NCI-H82 treated with DMSO at 0.1 percent for 48 hours (cell line): Measurements from ENCODE around the gene UNC93B1.
A peak's percentile ranks its signal among the peaks of the same experiment; 100 is the strongest.

Source experiments
- DNase-seq: peaks from one replicate; lab custom pipeline; 2025; ENCODE audit not compliant: unreplicated experiment; lab: John Stamatoyannopoulos, UW

UNC93B1 gene

DNA sequence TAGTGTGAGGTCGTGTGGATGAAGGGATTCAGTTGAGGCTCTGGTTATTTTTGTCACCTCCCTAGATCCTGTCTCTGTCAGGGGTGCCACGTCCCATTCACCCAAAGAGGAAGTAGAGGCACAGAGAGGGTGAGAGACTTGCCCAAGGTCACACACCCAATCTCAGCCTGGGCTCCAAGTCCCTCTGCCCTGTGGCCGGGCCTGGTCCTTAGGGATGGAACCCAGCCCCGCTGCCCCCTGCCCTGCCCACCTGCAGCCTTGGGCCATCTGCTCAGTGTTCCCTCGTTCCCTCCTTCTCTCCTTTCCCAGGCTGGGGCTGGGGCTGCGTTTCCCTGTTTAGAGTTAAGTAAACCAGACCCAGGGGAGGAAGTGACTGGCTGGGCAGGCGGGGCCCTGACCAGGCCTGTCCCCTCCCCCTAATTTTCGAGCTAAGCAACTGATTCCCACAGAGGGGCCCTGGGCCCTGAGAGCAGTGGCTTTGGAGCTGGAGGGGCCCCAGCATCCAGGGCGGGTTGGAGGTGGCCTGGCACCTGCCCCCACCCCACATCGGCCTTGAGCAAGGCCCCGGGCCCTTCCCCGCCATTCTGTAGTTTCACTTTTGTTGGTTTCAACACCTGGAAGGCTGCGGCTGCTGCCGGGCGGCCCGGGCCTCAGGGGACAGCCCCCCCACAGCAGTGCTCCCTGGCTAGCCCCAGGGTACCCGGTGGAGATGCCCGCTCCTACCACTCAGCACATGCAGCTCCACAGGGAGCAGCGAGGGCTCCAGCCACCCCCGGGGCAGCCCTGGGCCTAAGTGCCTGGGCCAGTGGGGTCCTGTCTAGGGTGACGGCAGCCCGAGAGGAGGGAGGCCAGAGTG, 36.4 kb upstream of the UNC93B1 start:
- DNase-seq, result no peak

DNA sequence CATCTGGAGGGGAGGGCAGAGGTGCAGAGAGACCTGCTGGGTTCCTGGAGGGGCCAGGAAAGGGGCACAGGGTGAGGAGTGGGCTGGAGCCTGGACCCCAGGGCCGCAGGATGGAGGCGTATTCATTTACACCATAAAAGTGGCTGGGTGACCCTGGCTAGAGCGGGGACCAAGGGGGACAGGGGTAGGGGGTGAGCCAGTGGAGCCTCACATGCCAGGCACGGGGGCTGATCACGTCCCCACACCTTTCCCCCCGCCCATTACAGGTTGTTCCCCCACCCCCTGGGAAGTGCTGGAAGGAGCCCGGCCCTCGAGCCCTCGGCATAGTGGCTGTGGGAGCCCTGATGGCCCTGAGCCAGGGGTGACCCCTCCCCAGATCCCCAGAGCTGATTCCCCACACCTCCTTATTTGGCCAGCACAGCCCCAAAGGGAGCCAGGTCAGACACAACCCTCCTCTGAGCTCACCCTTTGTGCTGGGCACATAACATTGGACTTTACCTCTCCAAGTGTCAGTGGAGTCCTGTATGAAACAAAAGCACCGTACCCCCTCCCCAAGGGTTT, 35.7 kb upstream of the UNC93B1 start:
- DNase-seq, result no peak

- no peak for DNase-seq
Observed at GRCh38 chr11:68038718-68039525, 35.0 kb upstream of the UNC93B1 start, which contains the start of gene TCIRG1. Gene TCIRG1, plus strand, starts transcription at chr11:68039025. Its CDS starts 2,247 bp downstream, at chr11:68041272.

DNA sequence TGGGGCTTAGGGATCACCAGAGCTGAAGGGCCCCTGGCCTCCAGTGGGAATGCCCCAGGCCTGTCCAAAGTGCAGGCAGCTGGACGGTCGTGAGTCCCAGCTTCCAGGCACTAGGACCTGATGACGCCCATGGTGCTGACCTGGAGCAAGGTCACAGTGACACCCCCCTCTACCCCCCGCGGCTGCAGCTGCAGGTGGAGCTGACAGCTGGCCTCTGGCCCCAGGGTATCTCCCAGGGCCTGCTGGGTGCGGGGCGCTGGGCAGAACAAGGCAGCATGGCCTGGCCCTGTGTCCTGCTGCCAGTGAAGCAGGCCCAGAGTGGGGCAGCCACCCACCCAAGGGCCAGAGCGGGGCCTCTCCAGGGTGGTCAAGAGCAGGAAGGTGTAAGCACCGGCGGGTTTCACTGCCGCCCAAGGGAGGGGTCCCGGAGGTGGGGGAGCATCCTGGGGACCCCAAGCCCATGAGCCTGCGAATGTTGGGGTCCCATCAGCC, 34.4 kb upstream of the UNC93B1 start:
- no peak for DNase-seq

GRCh38 chr11:68037411-68038225, 33.7 kb upstream of the UNC93B1 start:
- DNase-seq, result no peak

- DNase-seq, result no peak
Observed at GRCh38 chr11:68036717-68037239, 32.9 kb upstream of the UNC93B1 start.

DNA sequence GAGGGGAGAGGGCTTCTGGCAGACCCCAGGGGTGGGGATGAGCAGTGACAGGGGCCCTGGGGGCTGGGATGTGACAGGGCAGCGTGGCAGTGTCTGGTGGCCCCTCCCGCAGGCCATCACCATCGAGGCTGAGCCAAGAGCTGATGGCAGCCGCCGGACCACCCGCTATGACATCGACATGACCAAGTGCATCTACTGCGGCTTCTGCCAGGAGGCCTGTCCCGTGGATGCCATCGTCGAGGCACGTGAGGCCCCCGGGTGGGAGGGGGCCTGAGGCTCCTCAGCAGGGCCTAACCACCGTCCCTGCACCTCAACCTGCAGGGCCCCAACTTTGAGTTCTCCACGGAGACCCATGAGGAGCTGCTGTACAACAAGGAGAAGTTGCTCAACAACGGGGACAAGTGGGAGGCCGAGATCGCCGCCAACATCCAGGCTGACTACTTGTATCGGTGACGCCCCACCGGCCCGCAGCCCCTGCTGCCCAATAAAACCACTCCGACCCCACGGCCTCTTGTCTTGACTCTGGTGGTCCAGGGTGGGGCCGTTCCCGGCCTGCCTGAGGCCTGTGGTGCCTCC, 32.3 kb upstream of the UNC93B1 start:
- no peak for DNase-seq

GRCh38 chr11:68035266-68035876, 31.5 kb upstream of the UNC93B1 start:
- no peak for DNase-seq

DNA sequence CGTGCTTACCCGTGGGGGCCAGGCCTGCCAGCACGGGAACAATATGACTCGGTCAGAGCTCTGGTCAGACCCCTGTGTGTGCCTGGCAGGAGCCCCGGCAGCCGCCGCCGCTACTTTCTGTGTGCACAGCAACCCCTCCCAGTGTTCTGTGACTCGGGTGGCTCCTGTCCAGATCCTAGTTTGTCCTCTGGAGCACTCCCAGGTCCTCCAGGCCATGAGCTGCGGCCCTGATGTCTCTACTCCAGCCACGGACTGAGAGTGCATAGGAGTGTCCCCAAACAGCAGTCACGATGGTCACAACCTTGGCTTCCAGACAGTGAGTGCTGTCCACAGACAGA, 29.8 kb upstream of the UNC93B1 start:
- DNase-seq, result no peak

- DNase-seq, result no peak
Observed at GRCh38 chr11:68032997-68033707, 29.3 kb upstream of the UNC93B1 start.

DNA sequence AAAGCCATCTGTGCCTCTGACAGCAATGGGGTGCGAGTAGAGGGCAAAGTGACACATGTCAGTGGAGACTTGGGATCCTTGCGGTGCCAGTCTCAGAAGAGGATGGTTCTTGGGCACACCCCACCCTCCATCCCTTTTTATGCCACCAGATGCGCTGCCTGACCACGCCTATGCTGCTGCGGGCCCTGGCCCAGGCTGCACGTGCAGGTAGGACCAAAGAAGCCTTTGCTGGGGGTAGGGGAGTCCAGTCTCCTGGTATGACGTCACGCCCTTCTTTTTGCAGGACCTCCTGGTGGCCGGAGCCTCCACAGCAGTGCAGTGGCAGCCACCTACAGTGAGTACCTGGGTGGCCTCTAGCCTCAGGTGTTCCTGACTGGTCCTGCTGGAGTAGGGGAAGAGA, 28.1 kb upstream of the UNC93B1 start:
- no peak for DNase-seq

GRCh38 chr11:68031144-68031464, 27.2 kb upstream of the UNC93B1 start:
- no peak for DNase-seq

- DNase-seq, result peak; percentile 97
Observed at GRCh38 chr11:68030318-68031143, 26.6 kb upstream of the UNC93B1 start, which contains the start of gene NDUFS8. Gene NDUFS8, plus strand, starts transcription at chr11:68030681. Its CDS starts 1,471 bp downstream, at chr11:68032152.

- no peak for DNase-seq
Observed at GRCh38 chr11:68028802-68029545, 25.1 kb upstream of the UNC93B1 start.

DNA sequence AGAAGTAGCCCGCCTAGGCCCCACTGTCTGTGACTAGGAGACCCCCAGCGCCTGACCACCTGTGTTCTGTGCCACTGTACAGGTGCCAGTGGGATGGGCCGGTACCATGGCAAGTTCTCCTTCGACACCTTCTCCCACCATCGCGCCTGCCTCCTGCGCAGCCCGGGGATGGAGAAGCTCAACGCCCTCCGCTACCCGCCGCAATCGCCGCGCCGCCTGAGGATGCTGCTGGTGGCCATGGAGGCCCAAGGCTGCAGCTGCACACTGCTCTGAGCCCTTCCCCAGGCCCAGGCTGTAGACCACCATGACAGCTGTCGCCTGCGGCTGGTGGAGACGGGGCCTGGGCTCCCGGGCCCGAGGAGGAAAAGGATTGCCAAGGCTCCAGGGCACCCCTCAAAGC, 23.8 kb upstream of the UNC93B1 start:
- DNase-seq, result no peak

DNA sequence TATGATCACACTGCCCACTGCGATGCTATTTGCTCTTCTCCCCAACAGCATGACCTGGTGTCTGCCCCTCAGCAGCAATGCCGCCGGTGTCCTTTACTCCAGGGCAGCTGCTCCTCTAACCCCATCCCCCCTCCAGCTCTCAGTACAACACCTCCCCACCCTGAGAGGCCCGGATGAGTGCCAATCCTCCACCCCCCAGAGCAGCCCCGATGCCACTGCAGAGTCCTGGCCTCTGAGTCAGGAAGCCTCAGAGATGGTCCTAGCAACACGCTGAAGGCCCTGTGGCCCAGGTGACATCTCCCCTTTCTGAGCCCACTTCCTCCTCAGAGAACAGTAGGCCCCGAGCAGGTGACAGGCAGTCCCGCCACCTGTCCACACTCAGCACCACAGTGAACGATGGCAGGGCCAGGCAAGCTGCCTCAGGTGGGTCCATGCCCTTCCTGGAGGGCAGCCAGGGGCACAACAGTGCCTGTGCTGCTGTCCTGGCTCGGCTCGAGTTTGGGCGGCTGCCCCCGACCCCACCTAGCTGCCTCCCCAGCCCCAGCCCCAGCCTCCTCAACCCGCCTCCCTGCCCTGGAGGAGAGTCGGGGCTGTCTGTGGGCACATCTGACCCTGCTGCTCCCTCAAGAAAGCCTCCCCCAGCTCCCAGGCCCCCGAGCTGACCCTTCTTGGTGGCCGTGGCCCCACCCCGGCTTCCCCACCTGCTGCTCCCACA, 22.7 kb upstream of the UNC93B1 start:
- no peak for DNase-seq

DNA sequence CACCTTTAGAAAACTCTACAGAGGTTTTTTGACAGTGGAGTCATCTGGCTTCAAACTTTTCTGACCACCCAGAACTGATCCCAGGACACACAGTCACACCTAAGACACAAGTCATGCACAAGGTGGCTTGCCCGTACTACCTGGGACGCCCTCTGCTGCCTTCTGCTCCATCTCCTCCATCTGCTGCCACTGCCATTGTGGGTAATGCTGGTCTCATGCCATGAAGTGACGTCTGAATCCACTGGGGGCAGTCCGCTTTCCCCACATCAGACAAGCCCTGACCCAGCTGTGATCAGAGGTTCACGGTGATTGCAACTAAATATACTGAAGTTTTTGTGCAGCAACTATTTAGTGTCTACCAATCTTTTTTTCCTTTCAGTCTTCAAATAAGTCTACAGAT, 21.1 kb upstream of the UNC93B1 start:
- no peak for DNase-seq
